GM12874 (cell line): ENCODE measurements around the gene KLHL2.
A peak's percentile ranks its signal among the peaks of the same experiment; 100 is the strongest.

Experiments
- TF ChIP-seq, protein P1 (sequence below): IDR thresholded peaks from 2 replicates; pipeline ENCODE4 v1.5.1; 2011; ENCODE audit warnings: low read depth, mild to moderate bottlenecking, control low read depth, low read length, moderate library complexity; ENCODE audit not compliant: insufficient read depth

Gene KLHL2, protein sequence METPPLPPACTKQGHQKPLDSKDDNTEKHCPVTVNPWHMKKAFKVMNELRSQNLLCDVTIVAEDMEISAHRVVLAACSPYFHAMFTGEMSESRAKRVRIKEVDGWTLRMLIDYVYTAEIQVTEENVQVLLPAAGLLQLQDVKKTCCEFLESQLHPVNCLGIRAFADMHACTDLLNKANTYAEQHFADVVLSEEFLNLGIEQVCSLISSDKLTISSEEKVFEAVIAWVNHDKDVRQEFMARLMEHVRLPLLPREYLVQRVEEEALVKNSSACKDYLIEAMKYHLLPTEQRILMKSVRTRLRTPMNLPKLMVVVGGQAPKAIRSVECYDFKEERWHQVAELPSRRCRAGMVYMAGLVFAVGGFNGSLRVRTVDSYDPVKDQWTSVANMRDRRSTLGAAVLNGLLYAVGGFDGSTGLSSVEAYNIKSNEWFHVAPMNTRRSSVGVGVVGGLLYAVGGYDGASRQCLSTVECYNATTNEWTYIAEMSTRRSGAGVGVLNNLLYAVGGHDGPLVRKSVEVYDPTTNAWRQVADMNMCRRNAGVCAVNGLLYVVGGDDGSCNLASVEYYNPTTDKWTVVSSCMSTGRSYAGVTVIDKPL

DNA sequence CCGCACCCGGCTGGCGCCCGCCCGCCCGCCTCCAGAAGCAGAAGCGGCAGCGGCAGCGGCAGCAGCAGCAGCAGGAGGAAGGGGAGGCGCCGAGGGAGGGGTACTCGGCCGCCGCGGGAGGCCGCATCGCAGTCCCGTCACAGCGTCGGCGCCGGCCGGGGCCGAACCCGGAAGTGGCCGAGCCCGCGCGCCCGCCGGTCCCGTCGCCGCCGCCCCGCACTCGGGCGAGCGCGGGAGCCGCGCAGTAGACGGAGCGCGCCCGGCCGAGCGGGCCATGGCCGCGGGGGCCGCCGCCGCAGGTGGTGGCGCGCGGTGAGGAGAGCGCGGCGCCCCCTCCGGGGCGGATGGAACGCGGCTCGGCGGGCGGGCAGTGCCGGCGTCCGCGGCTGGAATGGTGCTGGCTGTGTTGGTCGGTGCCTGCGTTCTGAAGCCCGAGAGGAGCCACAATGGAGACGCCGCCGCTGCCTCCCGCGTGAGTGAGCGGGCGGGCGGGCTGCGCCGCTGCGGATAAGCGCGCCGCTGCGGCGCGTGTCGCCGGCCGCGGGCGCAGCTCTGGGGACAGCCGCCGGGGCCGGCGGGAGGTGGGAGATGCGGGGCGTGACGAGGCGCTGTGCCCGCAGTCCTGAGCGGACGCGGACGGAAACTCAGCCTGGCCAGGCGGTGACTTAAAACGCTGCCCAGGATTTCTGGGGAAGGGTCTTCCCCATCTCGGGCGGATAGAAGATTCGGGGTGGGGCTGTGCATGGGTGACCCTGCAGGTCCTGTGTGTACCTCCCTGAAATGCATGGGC is at the start of gene KLHL2:
TSS of gene KLHL2 (plus strand) at position 131 of the 790 bp plus-strand sequence. CDS start at position 447, 316 bp downstream.
- TF ChIP-seq, protein P1, sequence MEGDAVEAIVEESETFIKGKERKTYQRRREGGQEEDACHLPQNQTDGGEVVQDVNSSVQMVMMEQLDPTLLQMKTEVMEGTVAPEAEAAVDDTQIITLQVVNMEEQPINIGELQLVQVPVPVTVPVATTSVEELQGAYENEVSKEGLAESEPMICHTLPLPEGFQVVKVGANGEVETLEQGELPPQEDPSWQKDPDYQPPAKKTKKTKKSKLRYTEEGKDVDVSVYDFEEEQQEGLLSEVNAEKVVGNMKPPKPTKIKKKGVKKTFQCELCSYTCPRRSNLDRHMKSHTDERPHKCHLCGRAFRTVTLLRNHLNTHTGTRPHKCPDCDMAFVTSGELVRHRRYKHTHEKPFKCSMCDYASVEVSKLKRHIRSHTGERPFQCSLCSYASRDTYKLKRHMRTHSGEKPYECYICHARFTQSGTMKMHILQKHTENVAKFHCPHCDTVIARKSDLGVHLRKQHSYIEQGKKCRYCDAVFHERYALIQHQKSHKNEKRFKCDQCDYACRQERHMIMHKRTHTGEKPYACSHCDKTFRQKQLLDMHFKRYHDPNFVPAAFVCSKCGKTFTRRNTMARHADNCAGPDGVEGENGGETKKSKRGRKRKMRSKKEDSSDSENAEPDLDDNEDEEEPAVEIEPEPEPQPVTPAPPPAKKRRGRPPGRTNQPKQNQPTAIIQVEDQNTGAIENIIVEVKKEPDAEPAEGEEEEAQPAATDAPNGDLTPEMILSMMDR = 0 out of 2 replicates have a peak, but pooled peaks have one; percentile 17

DNA sequence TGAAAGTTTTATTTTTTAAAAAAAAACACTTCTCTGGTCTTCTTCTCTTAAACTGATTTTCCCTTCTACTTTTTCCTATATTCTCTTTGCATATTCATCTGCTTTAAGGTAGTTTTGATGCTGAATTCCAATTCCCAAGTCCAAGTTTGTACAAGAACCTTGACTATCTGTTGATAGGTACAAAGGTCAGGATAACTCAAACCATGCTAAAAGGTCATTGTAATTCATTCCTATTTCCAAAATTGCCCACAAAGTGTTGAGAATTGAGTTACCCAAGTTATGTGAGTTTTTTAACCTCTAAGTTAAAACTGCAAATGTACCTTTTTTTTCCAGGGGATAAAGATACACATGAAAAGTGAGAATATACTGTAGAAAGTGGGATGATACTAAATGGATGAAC is 48.6 kb upstream of the KLHL2 start:
- TF ChIP-seq, protein P1 = no peak

DNA sequence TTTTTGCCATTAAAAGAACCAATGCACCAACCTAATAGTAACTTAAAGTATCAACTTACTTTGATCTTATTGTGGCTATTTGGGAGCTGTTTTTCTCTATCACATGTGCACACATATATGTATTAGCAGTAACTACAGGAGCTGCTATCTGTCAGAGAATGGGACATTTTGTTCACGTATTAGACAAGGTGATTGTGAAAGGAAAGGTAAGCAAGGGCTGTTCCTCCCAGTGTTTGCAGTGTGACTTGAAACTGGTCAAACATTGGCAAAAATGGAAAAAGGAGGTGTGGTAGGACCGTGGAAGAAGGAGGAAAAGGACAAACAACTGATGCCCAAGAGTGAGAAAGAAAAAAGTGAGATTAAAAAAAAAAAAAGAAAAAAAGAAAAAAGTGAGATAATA is 43.1 kb upstream of the KLHL2 start:
- TF ChIP-seq, protein P1 = no peak

DNA sequence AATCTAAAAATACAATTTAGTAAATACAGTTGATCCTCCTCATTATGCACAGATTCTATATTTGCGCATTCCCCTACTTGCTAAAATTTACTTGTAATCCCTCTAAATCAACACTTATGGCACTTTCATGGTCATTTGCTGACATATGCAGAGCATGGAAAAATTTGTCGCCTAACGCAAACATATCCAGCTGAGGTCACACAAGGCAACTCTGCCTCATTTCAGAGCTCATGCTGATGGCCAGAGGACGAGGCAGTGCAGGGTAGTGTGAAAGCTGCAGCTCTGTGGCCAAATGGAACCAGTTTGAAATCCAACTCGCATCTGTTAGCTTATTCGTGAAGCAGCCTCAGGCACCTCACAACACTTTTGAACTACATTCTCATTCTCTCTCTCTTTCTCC is 39.7 kb upstream of the KLHL2 start:
- TF ChIP-seq, protein P1 = no peak

DNA sequence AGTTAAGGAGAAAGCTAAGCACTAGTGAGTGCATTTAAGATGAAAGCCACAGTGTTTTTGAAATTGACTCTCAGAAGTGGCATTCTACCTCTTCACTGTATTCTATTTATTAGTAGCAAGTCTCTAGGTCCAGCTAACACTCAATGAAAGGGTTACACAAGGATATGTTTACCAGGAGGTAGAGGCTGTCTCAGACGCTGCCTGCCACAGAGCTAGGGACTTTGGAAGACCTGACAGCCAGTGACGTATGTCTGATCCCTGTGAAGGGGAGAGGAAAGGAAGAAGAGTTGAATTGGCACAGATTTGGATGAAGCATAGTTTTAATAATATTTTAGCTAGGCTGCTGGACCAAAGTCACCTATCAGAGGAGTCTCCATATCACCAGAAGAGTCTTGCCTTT is 36.5 kb upstream of the KLHL2 start:
- TF ChIP-seq, protein P1 = no peak

DNA sequence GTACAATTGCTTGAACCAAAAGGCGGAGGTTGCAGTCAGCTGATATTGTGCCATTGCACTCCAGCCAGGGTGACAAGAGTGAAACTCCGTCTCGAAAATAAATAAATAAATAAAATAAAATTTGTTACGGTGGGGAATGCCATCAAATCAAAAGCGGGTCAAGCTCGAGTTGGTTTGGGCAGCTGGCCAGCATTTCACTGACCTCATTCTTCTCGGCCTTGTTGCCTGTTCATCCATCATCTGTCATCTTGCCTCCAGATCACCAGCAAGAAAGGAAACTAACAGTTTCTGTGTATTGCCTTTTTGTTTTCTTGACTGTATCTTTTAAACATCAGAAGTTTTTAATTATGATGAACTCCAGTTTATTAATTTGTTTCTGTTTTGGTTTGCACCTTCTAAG is 31.5 kb upstream of the KLHL2 start:
- TF ChIP-seq, protein P1 = no peak
